Measurements from ENCODE around the gene VPS9D1.
"Not testable (repeated sequence)": the region's sequence is repeated elsewhere in the genome, so short reads cannot be mapped to it uniquely, and the experiment has no call there.

The VPS9D1 gene

DNA sequence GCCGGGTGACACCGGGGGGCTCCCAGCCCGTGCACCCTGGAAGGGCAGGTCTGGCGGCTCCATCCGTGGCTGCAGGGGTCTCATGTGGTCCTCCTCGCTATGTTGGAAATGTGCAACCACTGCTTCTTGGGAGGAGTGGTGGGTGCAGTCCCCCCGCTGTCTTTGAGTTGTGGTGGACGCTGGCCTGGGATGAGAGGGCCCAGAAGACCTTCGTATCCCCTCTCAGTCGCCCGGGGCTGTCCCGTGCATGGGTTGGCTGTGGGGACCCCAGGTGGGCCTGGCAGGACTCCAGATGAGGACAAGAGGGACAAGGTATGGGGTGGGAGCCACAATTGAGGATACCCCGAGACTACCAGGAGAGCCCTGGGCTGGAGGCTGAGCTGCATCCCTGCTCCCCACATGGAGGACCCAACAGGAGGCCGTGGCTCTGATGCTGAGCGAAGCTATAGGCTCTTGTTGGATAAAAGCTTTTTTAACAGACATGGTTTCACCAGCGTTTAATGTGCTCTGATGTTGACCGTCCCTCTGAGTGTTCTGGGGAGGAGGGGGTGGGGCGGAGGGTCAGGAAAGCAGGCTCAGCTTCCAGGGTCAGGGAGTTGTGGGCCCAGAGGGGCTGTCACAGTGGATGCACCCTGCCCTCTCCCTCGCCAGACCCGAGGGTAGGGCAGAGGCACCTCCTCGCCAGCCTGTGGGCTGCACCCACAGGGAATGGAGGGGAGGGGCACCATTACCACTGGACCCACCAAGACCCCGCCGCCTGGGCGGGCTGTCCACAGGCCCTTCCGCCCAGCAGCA is 24.6 kb downstream of the VPS9D1 start:
- Histone ChIP-seq H3K4me1 (ENCODE audit: insufficient read depth, low read length) (peaks cover 8% of the 10 kb centered on the region), H3K27ac (ENCODE audit: low read depth, low read length) (no peak overlapping the region), H3K9me3 (ENCODE audit: low read length) (no peaks in the 10 kb centered on the region), H3K4me3 (ENCODE audit: low read depth in 1 of 2, low read length in 2 of 2) (no peak overlapping the region), H3K9ac (ENCODE audit: low read length) (no peak overlapping the region), H3K27me3 (ENCODE audit: control insufficient read depth in 1 of 2, insufficient read depth in 2 of 2, low read length in 2 of 2) (peaks cover 0 to 6% of the 10 kb centered on the region in 2 donors), H3K36me3 (ENCODE audit: insufficient read depth, low read length) (peaks cover 25% of the 10 kb centered on the region)

DNA sequence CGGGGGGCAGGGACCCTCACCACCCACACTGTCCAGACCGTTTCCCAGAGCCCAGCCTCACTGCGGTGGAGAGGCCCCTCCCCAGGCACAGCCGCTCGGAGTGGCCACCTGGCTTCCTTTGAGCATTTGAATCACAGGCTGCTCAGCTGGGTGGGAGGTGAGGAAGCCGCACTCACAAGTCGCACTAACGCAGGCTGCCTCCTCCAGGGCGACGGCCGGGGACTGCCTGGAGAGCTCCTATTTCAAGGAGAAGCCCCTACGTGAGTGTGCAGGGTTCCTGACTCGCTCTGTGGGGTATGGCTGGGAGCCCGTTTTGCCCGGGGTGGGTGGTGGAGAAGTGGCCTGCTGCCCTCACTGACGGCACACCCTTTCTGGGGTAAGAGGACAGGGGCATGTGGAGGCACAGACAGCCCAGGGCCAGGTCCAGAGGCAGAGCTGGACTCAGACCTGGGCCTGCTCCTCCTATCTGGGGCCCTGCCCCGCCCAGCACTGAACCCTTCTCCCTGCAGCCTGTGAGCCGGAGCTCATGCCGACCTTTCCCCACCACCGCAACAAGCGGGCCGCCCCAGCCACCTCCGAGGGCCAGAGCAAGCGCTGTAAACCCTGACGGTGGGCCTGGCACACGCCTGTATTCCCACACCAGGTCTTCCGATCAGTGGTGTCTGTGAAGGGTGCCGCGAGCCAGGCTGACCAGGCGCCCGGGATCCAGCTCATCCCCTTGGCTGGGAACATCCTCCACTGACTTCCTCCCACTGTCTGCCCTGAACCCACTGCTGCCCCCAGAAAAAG is 25.4 kb downstream of the VPS9D1 start:
- H3K9me3 ChIP-seq (ENCODE audit: low read length), result no peaks in the 10 kb centered on the region
- H3K36me3 ChIP-seq (ENCODE audit: insufficient read depth, low read length), result peaks cover 29% of the 10 kb centered on the region
- no peaks in the 10 kb centered on the region for H3K27me3 ChIP-seq (ENCODE audit: control insufficient read depth in 1 of 2, insufficient read depth in 2 of 2, low read length in 2 of 2)

DNA sequence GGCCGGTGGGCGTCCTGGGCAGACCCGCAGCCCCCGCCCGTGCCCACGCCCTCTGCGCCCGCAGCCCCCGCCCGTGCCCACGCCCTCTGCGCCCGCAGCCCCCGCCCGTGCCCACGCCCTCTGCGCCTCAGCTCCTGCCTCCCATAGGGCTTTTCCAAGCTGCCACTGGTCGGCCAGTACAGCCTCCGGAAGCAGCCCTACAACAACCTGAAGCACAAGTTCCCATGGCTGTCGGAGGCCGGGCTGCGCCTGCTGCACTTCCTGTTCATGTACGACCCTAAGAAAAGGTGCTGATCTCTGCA is 26.0 kb downstream of the VPS9D1 start:
- H3K27me3 ChIP-seq (ENCODE audit: control insufficient read depth in 1 of 2, insufficient read depth in 2 of 2, low read length in 2 of 2); H3K4me3 ChIP-seq (ENCODE audit: low read depth in 1 of 2, low read length in 2 of 2); H3K27ac ChIP-seq (ENCODE audit: low read depth, low read length); H3K4me1 ChIP-seq (ENCODE audit: insufficient read depth, low read length); H3K9ac ChIP-seq (ENCODE audit: low read length); H3K9me3 ChIP-seq (ENCODE audit: low read length): not testable (repeated sequence)
- peaks cover 29% of the 10 kb centered on the region for H3K36me3 ChIP-seq (ENCODE audit: insufficient read depth, low read length)

More for the DNA sequence above, 25.4 kb downstream of the VPS9D1 start:
- Histone ChIP-seq H3K9ac (ENCODE audit: low read length) (no peak overlapping the region), H3K4me1 (ENCODE audit: insufficient read depth, low read length) (peaks cover under 1% of the 10 kb centered on the region), H3K4me3 (ENCODE audit: low read depth in 1 of 2, low read length in 2 of 2) (no peak overlapping the region), H3K27ac (ENCODE audit: low read depth, low read length) (no peak overlapping the region)

DNA sequence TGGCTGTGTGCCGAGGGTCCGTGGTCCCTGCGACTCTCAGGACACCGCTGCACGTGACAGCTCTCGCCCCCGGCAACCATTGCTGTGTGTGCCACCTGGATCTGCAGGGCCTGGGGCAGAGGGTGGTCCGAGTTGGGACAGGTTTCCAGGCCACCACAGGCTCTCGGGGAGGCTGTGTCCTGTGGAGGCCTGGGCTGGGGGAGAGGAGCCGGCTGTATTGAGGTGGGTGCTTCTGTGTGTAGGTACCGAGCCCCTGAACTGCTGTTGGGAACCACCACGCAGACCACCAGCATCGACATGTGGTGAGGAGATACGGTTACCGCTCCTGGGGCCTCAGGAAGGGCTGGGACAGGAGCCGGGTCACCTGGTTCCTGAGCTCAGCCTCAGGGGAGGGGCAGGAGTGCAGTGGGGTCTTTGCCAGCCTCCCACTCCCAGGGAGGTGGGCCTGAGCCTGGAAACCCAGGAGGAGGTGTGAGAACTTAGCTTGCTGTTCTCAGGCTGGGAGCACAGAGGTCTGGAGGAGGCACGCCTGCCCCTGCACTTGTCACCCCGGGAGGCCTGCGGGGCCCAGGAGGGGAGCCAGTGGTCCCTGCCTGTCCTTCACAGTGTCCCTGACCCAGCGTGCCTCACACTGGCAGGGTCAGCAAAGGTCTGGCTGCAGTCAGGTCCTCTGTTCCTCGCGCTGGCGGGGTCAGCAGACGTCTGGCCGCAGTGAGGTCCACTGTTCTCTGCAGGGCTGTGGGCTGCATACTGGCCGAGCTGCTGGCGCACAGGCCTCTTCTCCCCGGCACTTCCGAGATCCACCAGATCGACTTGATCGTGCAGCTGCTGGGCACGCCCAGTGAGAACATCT is 26.5 kb downstream of the VPS9D1 start:
- no peaks in the 10 kb centered on the region for H3K4me1 ChIP-seq (ENCODE audit: insufficient read depth, low read length)
- H3K9ac ChIP-seq (ENCODE audit: low read length), result no peak overlapping the region
- H3K27ac ChIP-seq (ENCODE audit: low read depth, low read length), result no peak overlapping the region
- H3K36me3 ChIP-seq (ENCODE audit: insufficient read depth, low read length), result peaks cover 34% of the 10 kb centered on the region
- no peaks in the 10 kb centered on the region for H3K9me3 ChIP-seq (ENCODE audit: low read length)
- H3K27me3 ChIP-seq (ENCODE audit: control insufficient read depth in 1 of 2, insufficient read depth in 2 of 2, low read length in 2 of 2), result no peaks in the 10 kb centered on the region
- H3K4me3 ChIP-seq (ENCODE audit: low read depth in 1 of 2, low read length in 2 of 2), result no peak overlapping the region

DNA sequence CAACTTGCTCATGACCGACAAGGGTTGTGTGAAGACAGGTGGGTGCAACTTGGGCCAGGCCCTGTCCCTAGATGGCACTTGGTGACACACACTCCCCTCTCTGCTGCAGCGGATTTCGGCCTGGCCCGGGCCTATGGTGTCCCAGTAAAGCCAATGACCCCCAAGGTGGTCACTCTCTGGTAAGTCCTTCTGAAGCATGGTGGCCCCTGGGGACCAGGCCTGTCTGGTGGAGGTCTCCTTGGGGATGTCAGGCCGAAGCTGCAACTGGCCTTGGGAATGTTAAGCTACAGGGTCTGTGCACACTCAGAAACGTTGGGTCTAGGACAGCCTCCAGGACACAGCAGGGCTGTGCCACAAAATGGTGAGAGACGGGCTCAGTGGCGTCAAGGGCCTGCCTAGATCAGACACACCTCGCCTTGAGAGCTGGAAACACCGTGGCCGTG is 27.4 kb downstream of the VPS9D1 start:
- H3K27me3 ChIP-seq (ENCODE audit: control insufficient read depth in 1 of 2, insufficient read depth in 2 of 2, low read length in 2 of 2), result no peaks in the 10 kb centered on the region
- H3K4me1 ChIP-seq (ENCODE audit: insufficient read depth, low read length), result no peaks in the 10 kb centered on the region
- no peak overlapping the region for H3K9ac ChIP-seq (ENCODE audit: low read length)
- no peak overlapping the region for H3K4me3 ChIP-seq (ENCODE audit: low read depth in 1 of 2, low read length in 2 of 2)
- H3K27ac ChIP-seq (ENCODE audit: low read depth, low read length), result no peak overlapping the region
- peaks cover 38% of the 10 kb centered on the region for H3K36me3 ChIP-seq (ENCODE audit: insufficient read depth, low read length)
- H3K9me3 ChIP-seq (ENCODE audit: low read length), result no peaks in the 10 kb centered on the region

DNA sequence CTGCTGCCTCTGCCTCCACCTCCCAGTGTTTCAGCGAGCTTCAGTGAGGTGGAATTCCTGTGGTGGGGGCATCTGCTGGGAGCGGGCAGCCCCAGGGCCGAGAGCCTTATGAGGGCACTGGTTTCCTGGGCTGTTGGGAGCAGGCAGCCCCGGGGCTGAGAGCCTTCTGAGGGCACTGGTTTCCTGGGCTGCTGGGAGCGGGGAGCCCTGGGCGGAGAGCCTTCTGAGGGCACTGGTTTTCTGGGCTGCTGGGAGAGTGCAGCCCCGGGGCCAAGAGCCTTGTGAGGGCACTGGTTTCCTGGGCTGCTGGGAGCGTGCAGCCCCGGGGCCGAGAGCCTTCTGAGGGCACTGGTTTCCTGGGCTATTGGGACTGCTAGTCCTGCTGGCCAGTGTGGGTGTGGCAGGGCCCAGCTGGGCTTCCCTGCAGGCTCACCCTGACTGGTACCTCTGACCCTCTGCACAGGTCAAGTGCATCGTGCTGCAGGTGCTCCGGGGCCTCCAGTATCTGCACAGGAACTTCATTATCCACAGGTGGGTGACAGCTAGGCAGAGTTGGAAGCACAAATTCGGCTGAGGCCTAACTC is 28.6 kb downstream of the VPS9D1 start:
- Histone ChIP-seq H3K36me3 (ENCODE audit: insufficient read depth, low read length) (peaks cover 38% of the 10 kb centered on the region), H3K27ac (ENCODE audit: low read depth, low read length) (no peak overlapping the region), H3K27me3 (ENCODE audit: control insufficient read depth in 1 of 2, insufficient read depth in 2 of 2, low read length in 2 of 2) (no peaks in the 10 kb centered on the region), H3K4me3 (ENCODE audit: low read depth in 1 of 2, low read length in 2 of 2) (no peak overlapping the region), H3K9ac (ENCODE audit: low read length) (no peak overlapping the region), H3K9me3 (ENCODE audit: low read length) (no peaks in the 10 kb centered on the region), H3K4me1 (ENCODE audit: insufficient read depth, low read length) (peaks cover 7% of the 10 kb centered on the region)

DNA sequence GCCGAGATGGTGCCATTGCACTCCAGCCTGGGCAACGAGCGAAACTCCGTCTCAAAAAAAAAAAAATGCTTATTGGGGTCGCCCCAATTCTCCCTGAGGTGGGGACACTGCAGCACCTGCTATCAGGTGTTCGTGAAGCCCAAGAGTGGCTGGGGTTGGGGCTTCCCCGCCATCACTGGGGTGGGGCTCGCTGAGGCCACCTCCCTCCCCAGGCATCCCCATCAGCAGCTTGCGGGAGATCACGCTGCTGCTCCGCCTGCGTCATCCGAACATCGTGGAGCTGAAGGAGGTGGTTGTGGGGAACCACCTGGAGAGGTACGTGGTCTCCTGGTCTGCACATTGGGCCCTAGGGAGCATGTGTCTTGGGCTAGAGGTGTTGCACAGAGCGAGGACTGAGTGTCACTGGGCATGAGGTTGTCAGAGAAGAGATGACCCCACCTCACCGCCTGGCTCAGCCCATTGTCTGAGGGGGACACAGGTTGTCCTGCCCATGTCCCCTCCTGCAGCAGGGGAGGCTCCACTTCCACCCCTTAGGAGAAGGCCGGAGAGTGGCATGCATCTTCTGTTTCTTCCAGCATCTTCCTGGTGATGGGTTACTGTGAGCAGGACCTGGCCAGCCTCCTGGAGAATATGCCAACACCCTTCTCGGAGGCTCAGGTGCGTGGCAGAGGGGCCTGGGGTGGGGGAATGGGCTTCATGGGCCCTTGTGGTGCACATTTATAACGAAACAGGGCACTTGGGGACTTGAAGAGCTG is 29.3 kb downstream of the VPS9D1 start:
- peaks cover 38% of the 10 kb centered on the region for H3K36me3 ChIP-seq (ENCODE audit: insufficient read depth, low read length)
- H3K9ac ChIP-seq (ENCODE audit: low read length), result no peak overlapping the region
- H3K4me1 ChIP-seq (ENCODE audit: insufficient read depth, low read length), result peaks cover 7% of the 10 kb centered on the region
- H3K27me3 ChIP-seq (ENCODE audit: control insufficient read depth in 1 of 2, insufficient read depth in 2 of 2, low read length in 2 of 2), result no peaks in the 10 kb centered on the region
- no peak overlapping the region for H3K4me3 ChIP-seq (ENCODE audit: low read depth in 1 of 2, low read length in 2 of 2)
- no peak overlapping the region for H3K27ac ChIP-seq (ENCODE audit: low read depth, low read length)
- no peaks in the 10 kb centered on the region for H3K9me3 ChIP-seq (ENCODE audit: low read length)

DNA sequence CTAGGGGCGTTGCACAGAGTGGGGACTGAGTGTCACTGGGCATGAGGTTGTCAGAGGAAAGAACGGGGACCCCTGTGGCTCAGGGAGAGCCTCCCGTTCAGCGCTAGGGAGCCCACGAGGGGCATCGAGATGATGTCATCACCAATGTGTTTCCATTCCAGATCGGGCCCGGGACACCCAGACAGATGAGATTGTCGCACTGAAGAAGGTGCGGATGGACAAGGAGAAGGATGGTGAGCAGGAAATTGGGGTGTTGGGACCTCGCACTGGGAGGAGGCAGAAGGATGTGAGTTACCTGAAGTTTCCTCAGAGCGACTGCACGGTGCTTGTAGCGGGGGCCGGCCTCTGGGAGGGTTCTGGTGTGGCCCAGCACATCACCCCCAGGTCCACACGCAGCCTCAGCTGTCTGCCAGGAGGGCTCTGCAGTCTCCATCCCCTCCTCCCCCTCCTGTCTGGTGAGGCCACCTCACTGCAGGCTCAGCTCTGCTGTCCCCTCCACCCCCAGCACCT is 30.3 kb downstream of the VPS9D1 start:
- no peak overlapping the region for H3K9ac ChIP-seq (ENCODE audit: low read length)
- peaks cover 38% of the 10 kb centered on the region for H3K36me3 ChIP-seq (ENCODE audit: insufficient read depth, low read length)

DNA sequence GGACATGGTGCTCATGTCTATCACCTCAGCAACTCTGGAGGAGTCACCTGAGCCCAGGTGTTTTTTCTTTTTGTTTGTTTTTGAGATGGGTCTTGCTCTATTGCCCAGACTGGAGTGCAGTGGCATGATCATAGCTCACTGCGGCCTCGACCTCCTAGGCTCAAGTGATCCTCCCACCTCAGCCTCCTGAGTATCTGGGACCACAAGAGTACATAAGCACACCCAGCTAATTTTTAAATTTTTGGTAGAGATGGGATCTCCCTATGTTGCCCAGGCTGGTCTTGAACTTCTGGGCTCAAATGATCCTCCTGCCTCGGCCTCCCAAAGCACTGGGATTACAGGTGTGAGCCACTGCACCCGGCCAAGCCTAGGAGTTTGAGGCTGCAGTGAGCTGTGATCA is 31.1 kb downstream of the VPS9D1 start:
- H3K9ac ChIP-seq (ENCODE audit: low read length); H3K27me3 ChIP-seq (ENCODE audit: control insufficient read depth in 1 of 2, insufficient read depth in 2 of 2, low read length in 2 of 2); H3K4me3 ChIP-seq (ENCODE audit: low read depth in 1 of 2, low read length in 2 of 2); H3K9me3 ChIP-seq (ENCODE audit: low read length); H3K4me1 ChIP-seq (ENCODE audit: insufficient read depth, low read length); H3K27ac ChIP-seq (ENCODE audit: low read depth, low read length): not testable (repeated sequence)
- peaks cover 38% of the 10 kb centered on the region for H3K36me3 ChIP-seq (ENCODE audit: insufficient read depth, low read length)

More for the DNA sequence above, 30.3 kb downstream of the VPS9D1 start:
- Histone ChIP-seq H3K9me3 (ENCODE audit: low read length) (no peaks in the 10 kb centered on the region), H3K27ac (ENCODE audit: low read depth, low read length) (no peak overlapping the region), H3K4me1 (ENCODE audit: insufficient read depth, low read length) (peaks cover 7% of the 10 kb centered on the region), H3K27me3 (ENCODE audit: control insufficient read depth in 1 of 2, insufficient read depth in 2 of 2, low read length in 2 of 2) (no peaks in the 10 kb centered on the region), H3K4me3 (ENCODE audit: low read depth in 1 of 2, low read length in 2 of 2) (no peak overlapping the region)

DNA sequence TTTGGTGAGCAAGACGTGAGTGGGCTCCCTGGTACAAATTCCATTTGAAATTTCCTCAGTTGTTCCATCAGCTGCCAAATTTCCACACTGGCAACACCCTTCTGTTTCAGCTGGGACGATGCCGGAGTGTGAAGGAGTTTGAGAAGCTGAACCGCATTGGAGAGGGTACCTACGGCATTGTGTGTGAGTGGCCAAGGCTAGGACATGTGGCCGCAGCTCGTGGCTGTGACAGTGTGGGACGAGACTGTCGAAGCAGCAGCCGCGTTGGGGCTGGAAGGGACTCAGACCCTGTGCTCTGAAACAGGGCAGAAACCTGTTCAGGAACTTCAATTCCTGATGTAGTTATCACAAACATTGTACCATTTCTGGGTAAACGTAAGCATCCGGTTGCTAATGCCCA is 31.6 kb downstream of the VPS9D1 start:
- no peak overlapping the region for H3K9ac ChIP-seq (ENCODE audit: low read length)
- no peak overlapping the region for H3K4me3 ChIP-seq (ENCODE audit: low read depth in 1 of 2, low read length in 2 of 2)
- peaks cover 7% of the 10 kb centered on the region for H3K4me1 ChIP-seq (ENCODE audit: insufficient read depth, low read length)
- no peaks in the 10 kb centered on the region for H3K9me3 ChIP-seq (ENCODE audit: low read length)
- no peaks in the 10 kb centered on the region for H3K27me3 ChIP-seq (ENCODE audit: control insufficient read depth in 1 of 2, insufficient read depth in 2 of 2, low read length in 2 of 2)
- no peak overlapping the region for H3K27ac ChIP-seq (ENCODE audit: low read depth, low read length)
- peaks cover 37% of the 10 kb centered on the region for H3K36me3 ChIP-seq (ENCODE audit: insufficient read depth, low read length)

All from muscle layer of colon (tissue), 2 donors.